GM19467 (cell line): Measurements from ENCODE around the gene TSGA10IP.

Experiments used
- ATAC-seq: cut with Tn5 transposase; IDR thresholded peaks from one replicate; pipeline ENCODE4 v1.9.1; 2021; ENCODE audit warnings: mild to moderate bottlenecking, moderate library complexity; ENCODE audit not compliant: unreplicated experiment

TSGA10IP gene

DNA sequence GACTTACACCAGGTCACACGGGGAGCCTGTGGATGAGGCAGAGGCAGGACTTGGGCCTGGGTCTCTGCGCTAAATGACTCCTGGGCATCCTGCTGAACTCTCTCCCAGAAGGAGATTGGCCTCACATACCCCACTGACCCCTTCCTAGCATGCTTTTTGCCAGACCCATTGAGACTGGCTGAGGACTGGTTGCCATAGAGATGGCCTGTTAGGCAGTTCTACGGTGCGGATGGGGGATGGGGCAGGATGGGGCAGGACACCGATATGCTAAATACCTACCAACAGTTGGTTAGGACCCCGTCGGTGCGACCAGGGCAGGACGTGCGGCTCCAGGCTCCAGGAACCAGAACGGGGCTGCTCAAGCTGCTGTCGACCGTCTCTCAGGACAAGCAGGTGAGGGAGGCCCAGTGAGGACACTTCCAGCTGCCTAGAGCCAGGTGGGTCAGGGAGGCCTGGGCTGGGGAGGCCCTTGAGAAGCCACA, at the start of gene TSGA10IP:
TSS of gene TSGA10IP (plus strand) at position 51 of the 482 bp plus-strand sequence. CDS start at position 247, 196 bp downstream.
- no peak for ATAC-seq

- ATAC-seq = no peak
Observed at GRCh38 chr11:65895482-65895981, 49.7 kb upstream of the TSGA10IP start.

DNA sequence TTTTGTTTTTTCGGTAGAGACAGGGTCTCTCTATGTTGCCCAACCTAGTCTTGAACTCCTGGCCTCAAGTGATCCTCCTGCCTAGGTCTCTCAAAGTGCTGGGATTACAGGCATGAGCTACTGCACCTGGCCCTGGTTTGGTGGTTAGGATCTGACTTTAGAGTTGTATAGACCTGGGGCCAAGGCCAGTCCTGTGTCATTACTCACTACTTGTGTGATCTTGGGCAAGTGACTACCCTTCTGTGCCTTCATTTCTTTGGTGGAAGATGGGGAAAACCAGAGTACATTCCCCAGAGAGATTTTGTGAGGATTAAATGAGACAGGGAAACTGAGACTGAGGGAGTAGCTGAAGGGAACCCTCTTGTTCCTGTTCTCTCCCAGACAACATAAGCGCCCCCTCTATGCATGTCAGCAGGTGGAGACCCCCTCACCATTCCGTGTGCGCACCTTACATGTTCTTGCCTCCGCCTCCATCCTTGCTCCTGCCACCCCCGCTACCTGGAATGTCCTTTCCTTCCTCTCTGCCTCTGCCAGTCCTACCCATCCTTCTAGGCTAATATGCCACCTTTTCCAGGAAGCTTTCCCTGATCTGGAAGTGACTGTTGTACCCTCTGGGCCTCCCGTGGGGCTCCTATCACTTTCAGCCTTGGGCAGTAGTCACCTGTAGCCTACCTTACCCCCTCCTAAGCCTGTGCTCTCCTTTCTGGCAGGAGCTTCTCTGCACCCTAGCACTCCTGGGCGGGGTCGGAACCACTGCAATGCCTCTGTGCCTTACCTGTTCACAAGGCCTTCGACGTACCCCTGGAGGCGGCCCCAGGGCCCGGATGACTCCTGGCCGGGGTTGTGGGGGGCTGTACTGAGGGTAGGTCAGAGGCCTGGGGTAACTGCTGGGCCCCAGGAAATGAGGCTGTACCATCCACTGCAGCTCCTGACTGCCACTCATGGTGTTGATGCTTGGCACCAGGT, 49.0 kb upstream of the TSGA10IP start:
- no peak for ATAC-seq

- no peak for ATAC-seq
Observed at GRCh38 chr11:65897020-65897471, 48.2 kb upstream of the TSGA10IP start.

GRCh38 chr11:65898656-65899355, 46.5 kb upstream of the TSGA10IP start:
- no peak for ATAC-seq

DNA sequence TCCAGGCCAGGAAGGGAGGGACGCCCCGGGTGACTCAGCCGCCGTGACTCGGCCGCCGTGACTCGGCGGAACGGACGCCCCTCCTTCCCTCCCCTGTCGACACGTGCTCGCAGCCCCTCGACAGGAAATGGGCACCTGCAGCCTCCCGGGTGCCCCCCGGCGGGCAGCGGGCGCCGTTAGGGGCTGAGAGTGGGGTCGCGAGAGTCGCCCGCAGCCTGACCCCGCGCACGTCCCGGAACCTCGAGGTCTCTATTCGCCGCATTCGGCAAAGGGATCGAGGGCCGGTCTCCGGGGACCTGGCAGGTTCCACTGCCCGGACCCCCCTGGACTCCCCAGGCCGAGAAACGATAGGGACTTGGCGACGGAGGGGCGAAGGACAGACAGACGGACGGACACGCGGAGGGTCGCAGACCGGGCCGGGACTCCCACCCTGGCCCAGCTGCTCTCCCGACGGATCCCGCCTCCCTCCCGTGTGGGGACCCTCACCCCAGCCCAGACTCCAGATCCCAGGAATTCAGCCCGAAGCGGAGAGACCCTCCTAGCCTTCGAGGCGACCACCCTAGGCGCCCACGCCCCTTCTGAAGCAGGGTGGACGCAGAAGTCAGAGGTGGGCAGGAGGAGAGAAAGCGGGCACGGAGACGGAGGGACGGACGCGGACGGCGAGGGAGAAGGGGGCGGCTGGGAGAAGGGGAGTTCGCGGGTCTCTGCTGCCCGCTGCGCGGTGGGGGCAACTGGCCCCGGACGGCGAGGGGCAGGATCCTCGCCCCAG, 45.7 kb upstream of the TSGA10IP start:
- ATAC-seq = no peak

DNA sequence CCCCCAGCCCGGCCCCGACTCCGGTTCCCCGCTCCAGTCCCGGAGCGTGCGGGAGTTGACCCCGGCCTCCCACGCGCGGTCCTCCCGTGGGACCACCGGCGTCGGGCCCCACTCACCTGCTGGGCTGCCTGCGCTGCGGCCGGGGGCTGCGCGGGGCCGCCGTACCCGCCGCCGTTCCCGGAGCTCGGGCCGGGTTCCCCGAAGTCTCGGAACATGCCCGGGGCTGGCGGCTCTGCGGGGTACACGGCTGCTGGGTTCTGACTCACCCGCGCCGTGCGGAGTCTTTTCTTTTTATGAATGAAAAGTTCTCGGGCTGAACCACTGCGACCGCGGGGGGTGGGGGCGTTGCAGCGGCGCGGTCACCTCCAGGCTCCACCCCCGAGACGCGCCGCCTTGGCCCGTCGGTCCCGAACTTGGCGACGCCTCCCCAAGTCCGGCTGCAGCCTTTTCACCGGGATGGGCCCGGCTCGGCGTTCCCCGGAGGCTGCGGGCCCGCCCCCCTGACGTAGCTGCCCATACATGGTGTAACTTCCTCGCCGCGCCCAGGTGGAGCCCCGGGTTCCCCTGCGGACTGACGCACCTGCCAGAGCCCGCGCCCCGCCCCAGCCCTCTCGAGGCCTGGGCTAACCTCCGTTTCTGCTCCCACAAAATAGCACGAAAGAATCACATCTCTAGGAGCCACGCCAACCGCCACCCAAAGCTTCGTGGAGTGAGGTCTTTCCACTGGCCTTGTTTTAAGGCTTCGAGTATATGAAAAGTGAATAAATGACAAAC, 45.0 kb upstream of the TSGA10IP start, which contains the start of gene FOSL1:
TSS of gene FOSL1 (minus strand) at position 264 of the 774 bp plus-strand sequence. CDS start at position 215, 49 bp downstream.
- peak; percentile 70 for ATAC-seq

- no peak for ATAC-seq
Observed at GRCh38 chr11:65900899-65901180, 44.4 kb upstream of the TSGA10IP start.

DNA sequence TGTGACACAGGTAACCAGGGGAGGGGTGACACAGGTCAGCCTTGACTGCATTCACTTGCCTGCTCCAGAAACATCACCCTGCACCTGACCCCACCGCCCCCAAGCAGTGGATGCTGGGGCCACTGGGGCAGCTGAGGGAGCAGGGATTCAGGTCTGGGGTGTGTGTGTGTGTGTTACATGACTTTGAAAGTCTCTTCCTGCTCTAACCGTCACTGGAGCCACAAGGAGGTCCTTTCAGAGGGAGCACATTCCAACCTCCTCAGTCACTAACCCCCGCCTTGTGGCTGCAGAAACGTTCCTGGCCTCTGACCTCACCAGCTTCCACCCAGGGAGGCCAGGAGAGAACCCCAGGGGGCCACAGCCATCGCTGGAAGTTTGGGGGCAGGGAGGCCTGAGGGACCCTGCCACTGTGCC, 42.2 kb upstream of the TSGA10IP start:
- no peak for ATAC-seq

- no peak for ATAC-seq
Observed at GRCh38 chr11:65903715-65904114, 41.6 kb upstream of the TSGA10IP start.

DNA sequence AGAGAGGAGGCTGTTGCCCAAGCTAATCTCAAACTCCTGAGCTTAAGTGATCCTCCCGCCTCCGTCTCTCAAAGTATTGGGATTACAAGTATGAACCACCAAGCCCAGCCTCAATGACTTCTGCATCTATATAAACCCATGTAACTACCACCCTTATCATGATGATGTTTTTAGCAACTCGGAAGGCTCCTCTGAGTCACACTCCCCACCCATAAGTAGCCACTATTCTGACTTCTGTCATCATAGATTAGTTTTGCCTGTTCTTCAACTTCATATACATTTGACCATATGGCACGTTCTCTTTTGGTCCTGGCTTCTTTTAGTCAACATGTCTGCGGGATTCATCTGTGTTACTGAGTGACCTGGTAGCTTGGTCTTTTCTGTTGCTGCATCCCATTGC, 38.7 kb upstream of the TSGA10IP start:
- no peak for ATAC-seq

GRCh38 chr11:65907878-65908277, 37.4 kb upstream of the TSGA10IP start:
- ATAC-seq = no peak

DNA sequence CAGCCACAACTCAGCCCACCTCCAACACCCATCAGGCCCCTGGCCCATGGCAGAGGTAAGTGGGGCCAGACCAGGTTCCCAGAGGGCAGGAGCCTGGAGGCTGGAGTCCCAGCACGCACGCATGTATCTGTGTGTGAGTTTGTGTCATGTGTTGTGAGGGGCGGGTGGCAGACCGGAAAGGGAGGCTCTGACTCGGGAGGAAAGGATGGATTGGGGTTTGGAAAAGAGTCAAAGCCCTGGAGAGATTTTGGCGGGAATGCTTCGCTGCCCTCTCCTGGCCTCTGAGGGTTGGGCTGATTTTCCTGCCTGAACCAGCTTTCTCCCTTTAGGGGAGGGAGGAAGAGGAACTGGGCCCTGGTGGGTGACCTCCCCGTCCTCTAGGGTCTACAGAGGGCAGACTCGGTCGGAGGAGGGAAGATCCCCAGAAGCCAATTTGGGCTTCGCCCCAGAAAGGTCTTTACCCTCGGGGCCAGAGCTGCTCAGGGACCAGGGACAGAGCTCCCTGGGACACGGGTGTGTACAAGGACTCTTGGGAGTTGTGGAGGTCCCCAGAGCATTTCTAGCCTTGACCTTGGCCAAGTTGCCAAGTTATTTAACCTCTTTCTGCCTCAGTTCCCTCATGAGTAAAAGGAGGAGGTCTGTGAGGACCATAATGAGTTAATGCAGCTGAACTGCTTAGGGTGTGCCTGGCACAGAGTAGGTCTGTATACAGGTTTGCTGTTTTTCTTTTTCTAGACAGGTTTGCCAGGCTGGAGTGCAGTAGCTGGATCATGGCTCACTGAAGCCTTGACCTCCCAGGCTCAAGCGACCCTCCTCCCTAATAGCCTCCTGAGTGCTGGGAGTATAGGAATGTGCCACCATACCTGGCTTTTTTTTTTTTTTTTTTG, 33.4 kb upstream of the TSGA10IP start:
- ATAC-seq = no peak

DNA sequence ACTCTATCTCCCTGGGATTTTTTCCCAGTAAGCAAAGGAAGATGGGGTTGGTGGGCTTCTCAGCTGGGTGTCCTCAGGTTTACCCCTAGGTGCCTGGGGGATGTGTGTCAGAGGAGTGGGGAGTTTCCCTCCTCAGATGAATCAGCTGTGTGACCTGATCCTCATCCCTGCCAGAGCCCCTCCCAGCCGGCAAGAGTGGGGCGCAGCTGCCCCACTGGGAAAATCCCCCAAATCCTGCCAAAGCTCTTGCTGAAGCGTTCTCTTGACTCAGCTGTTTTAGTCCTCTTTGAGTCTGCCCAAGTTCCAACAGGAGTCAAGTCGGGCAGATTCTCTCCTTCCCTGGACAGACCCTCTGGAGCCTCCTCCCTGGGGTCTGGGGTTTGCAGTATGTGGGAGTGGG, 32.4 kb upstream of the TSGA10IP start:
- ATAC-seq = no peak

DNA sequence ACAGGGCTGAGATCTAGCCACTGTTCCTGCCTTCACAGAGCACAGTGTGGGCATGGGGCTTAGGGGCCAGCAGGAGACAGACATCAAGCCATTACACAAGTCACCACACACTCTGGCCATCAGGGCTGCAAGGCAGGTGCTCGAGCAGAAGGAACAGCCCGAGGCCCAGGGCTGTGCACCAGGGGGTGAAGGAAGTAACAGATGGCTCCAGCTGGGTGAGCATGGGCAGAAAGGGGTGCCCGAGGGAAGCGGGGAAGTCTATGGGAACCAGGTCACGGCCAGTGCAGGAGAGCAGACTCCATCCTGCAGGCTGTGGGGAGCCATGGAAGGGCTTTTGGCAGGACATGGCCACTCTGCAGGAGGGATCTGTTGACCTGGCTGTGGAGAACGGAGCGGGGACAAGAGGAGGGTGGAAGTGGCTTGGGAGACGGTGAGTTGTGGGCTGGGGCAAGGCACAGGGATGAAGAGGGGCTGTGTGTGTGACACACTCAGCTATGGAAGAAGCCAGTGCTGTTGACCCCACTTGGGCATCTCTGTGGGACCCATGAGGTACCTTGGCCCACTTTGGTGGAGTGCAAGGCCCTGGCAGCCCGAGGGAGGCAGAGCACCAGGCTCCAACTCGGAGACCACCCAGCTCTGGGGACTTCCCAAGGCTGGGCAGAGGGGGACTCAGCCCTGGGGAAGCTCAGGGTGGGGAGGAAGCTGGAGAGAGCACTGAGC, 30.0 kb upstream of the TSGA10IP start:
- no peak for ATAC-seq

DNA sequence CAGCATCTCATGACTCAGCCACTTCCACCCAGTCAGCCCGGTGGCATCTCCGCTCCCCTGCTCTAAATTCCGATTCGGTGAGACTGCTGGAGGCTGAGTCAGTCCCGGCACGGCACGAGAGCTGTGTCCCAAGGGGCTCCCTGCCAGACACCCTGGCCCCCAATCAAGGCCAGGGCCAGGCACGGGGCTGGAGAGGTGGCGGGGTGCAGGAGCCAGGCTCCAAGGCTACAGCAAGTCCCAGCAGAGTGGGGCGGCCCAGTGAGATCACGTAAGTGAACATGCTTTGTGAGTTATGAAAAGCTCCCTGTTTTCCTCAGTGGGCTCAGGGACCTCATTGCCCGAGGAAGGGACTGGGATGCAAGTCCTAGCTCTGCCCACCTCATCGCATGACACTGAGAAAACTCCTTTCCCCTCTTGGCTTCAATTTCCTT, 29.4 kb upstream of the TSGA10IP start:
- ATAC-seq = no peak

DNA sequence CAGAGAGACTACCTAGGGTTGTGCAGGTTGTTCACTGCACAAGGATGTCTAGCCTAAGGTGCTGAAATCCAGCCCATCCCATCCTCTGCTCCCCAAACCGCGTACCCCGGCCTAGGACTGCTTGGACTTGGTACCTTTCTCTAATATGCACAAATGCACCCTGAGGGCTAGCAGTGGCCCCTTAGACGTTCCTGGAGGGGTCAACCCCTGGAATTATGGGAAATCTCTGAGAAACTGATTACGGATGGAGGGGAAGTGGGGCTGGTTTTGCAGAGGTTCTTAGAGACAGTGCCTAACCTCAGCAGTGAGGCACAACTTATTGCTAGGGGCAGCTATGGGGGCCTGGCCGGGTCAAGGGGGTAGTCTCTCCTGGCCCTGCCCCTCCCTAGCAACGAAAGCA, 28.9 kb upstream of the TSGA10IP start:
- ATAC-seq = no peak

DNA sequence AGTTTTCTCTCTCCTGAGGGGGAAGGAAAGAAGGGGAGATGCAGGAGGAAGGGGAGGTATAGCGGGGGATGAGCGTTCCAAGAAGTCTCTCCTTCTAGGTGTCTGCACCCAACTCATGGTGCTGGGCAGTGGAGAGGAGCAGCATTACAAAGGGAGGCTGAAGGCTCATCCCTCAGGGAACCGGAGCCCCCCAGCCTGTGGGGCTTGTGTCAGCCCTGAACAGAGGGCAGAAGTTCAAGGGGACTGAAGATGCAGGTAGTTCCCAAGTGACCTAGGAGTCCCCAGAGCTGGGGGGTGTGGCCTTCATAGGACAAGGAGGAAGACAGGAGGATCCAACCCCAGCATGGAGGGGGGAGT, 28.2 kb upstream of the TSGA10IP start:
- ATAC-seq = no peak
